Colon (tissue), 2 donors: Measurements from ENCODE around the gene DOK4.
"Not testable (repeated sequence)": the region's sequence is repeated elsewhere in the genome, so short reads cannot be mapped to it uniquely, and the experiment has no call there.

ENCODE experiments used
- FAIRE-seq: peaks from 2 replicates; lab custom pipeline; 2012; peaks lifted over from hg19 to GRCh38; lab: Jason Lieb, UNC
- donor health status: control.
- donor health status: control.

The DOK4 gene

GRCh38 chr16:57502048-57502775 lies 15.9 kb upstream of the DOK4 start:
- FAIRE-seq, result no peak

GRCh38 chr16:57501492-57501891 lies 15.2 kb upstream of the DOK4 start:
- FAIRE-seq, result no peak

- no peak for FAIRE-seq
Measured at GRCh38 chr16:57500578-57501111, 14.4 kb upstream of the DOK4 start.

- FAIRE-seq, result not testable (repeated sequence)
Measured at GRCh38 chr16:57499941-57500340, 13.6 kb upstream of the DOK4 start.

GRCh38 chr16:57498031-57498430 lies 11.7 kb upstream of the DOK4 start:
- FAIRE-seq, result no peak

GRCh38 chr16:57497121-57497520 lies 10.8 kb upstream of the DOK4 start:
- no peak for FAIRE-seq

- FAIRE-seq, result no peak
Measured at GRCh38 chr16:57493767-57494166, 7.5 kb upstream of the DOK4 start.

- FAIRE-seq, result no peak
Measured at GRCh38 chr16:57489229-57489628, 2.9 kb upstream of the DOK4 start.

- FAIRE-seq, result no peak
Measured at GRCh38 chr16:57486858-57487834, 853 bp upstream of the DOK4 start.

- no peak for FAIRE-seq
Measured at GRCh38 chr16:57485091-57485915, 990 bp downstream of the DOK4 start.

GRCh38 chr16:57484515-57485005 lies 1.7 kb downstream of the DOK4 start:
- FAIRE-seq, result no peak

- no peak for FAIRE-seq
Measured at GRCh38 chr16:57483725-57484514, 2.4 kb downstream of the DOK4 start.

GRCh38 chr16:57482845-57483545 lies 3.3 kb downstream of the DOK4 start:
- FAIRE-seq, result no peak

GRCh38 chr16:57481421-57481820 lies 4.9 kb downstream of the DOK4 start:
- no peak for FAIRE-seq

GRCh38 chr16:57480754-57481230 lies 5.5 kb downstream of the DOK4 start:
- no peak for FAIRE-seq

GRCh38 chr16:57479976-57480753 lies 6.1 kb downstream of the DOK4 start:
- no peak for FAIRE-seq

- FAIRE-seq, result no peak
Measured at GRCh38 chr16:57479205-57479975, 6.9 kb downstream of the DOK4 start.

- FAIRE-seq, result no peak
Measured at GRCh38 chr16:57478396-57479204, 7.7 kb downstream of the DOK4 start.
